WTC11 (cell line): ENCODE results near the gene IL5RA. TPM values are rescaled to one million over a fixed set of nuclear protein-coding genes. Genes with fewer than 3 reads are reported as not detected.

Source experiments
- ATAC-seq: fragments of 200-7000 bp; cut with Tn5 transposase; 2 replicates; pipeline ENCODE4 v1.10.0; 2021; ENCODE audit warnings: mild to moderate bottlenecking, moderate library complexity
- CTCF ChIA-PET: fragments of 300-600 bp; sonication (Branson Sonifier 250); formaldehyde crosslinking; loops from one replicate; lab custom pipeline; 2021; ENCODE audit warnings: antibody characterized with exemption; lab: Charles Lee
- POLR2A ChIA-PET: fragments of 350-600 bp; sonication (Branson Sonifier 250); formaldehyde crosslinking; loops from one replicate; lab custom pipeline; 2021; ENCODE audit warnings: antibody characterized with exemption; lab: Charles Lee
- DNase-seq: peaks from one replicate; pipeline ENCODE4 v3.0.0; 2021; ENCODE audit warnings: low spot score
- H3K27ac Mint-ChIP-seq: 2 replicates; pipeline ENCODE4 v1.8.0; 2021; ENCODE audit warnings: mixed read lengths
- H3K27me3 Mint-ChIP-seq: 2 replicates; pipeline ENCODE4 v1.8.0; 2021; ENCODE audit warnings: low read depth, mild to moderate bottlenecking, moderate library complexity, mixed read lengths
- H3K36me3 Mint-ChIP-seq: 2 replicates; pipeline ENCODE4 v1.8.0; 2021; ENCODE audit warnings: mixed read lengths
- H3K4me1 Mint-ChIP-seq: 2 replicates; pipeline ENCODE4 v1.8.0; 2022; ENCODE audit warnings: mixed read lengths
- H3K4me3 Mint-ChIP-seq: 2 replicates; pipeline ENCODE4 v1.8.0; 2021; ENCODE audit warnings: mild to moderate bottlenecking, moderate library complexity, mixed read lengths
- H3K9me3 Mint-ChIP-seq: 2 replicates; pipeline ENCODE4 v1.8.0; 2021; ENCODE audit warnings: mixed read lengths
- AFF4 ChIP-seq: sonication (generic); formaldehyde crosslinking; IDR thresholded peaks from 2 replicates; pipeline ENCODE4 v1.8.1; 2023; ENCODE audit warnings: mild to moderate bottlenecking, missing genetic modification reagents, borderline replicate concordance
- ATF3 ChIP-seq: sonication (generic); formaldehyde crosslinking; conservative IDR thresholded peaks from 2 replicates; pipeline ENCODE4 v1.8.1; 2022; ENCODE audit warnings: mild to moderate bottlenecking, missing genetic modification reagents
- CREB1 ChIP-seq: sonication (generic); formaldehyde crosslinking; IDR thresholded peaks from 2 replicates; pipeline ENCODE4 v1.8.0; 2023; ENCODE audit warnings: mild to moderate bottlenecking, missing genetic modification reagents
- E2F4 ChIP-seq: sonication (generic); formaldehyde crosslinking; IDR thresholded peaks from 2 replicates; pipeline ENCODE4 v1.8.1; 2022; ENCODE audit warnings: low read depth, mild to moderate bottlenecking, moderate library complexity, missing genetic modification reagents, borderline replicate concordance
- EMX1 ChIP-seq: fragments of 250-450 bp; sonication (Bioruptor Pico); IDR thresholded peaks from 2 replicates; pipeline ENCODE4 v1.8.0; 2021; ENCODE audit warnings: mild to moderate bottlenecking
- ESRRA ChIP-seq: sonication (generic); formaldehyde crosslinking; IDR thresholded peaks from 2 replicates; pipeline ENCODE4 v1.8.1; 2022; ENCODE audit warnings: mild to moderate bottlenecking, missing genetic modification reagents, borderline replicate concordance
- HMGXB4 ChIP-seq: sonication (generic); formaldehyde crosslinking; IDR thresholded peaks from 2 replicates; pipeline ENCODE4 v1.8.1; 2023; ENCODE audit warnings: mild to moderate bottlenecking, moderate library complexity, missing genetic modification reagents
- MLX ChIP-seq: sonication (generic); formaldehyde crosslinking; IDR thresholded peaks from 2 replicates; pipeline ENCODE4 v1.8.1; 2023; ENCODE audit warnings: mild to moderate bottlenecking, missing genetic modification reagents, moderate library complexity
- NFYB ChIP-seq: sonication (generic); formaldehyde crosslinking; conservative IDR thresholded peaks from 2 replicates; pipeline ENCODE4 v1.8.0; 2022; ENCODE audit warnings: low read depth, missing genetic modification reagents
- PRDM15 ChIP-seq: sonication (generic); formaldehyde crosslinking; IDR thresholded peaks from 2 replicates; pipeline ENCODE4 v1.8.0; 2022; ENCODE audit warnings: missing genetic modification reagents
- PRRX2 ChIP-seq: fragments of 250-450 bp; sonication (Bioruptor Pico); IDR thresholded peaks from 2 replicates; pipeline ENCODE4 v1.8.0; 2021; ENCODE audit warnings: mild to moderate bottlenecking
- SMAD3 ChIP-seq: sonication (generic); formaldehyde crosslinking; IDR thresholded peaks from 2 replicates; pipeline ENCODE4 v1.8.0; 2022; ENCODE audit warnings: missing genetic modification reagents, mild to moderate bottlenecking, borderline replicate concordance
- SOX15 ChIP-seq: fragments of 250-450 bp; sonication (Bioruptor Pico); IDR thresholded peaks from 2 replicates; pipeline ENCODE4 v1.9.0; 2021; ENCODE audit warnings: mild to moderate bottlenecking
- STAT6 ChIP-seq: sonication (generic); formaldehyde crosslinking; conservative IDR thresholded peaks from 2 replicates; pipeline ENCODE4 v1.8.1; 2023; ENCODE audit warnings: mild to moderate bottlenecking, low read depth, missing genetic modification reagents, moderate library complexity
- ZNF219 ChIP-seq: sonication (generic); formaldehyde crosslinking; IDR thresholded peaks from 2 replicates; pipeline ENCODE4 v1.8.0; 2023; ENCODE audit warnings: missing genetic modification reagents, mild to moderate bottlenecking, borderline replicate concordance
- ZNF416 ChIP-seq: fragments of 250-450 bp; sonication (Bioruptor Pico); IDR thresholded peaks from 2 replicates; pipeline ENCODE4 v1.9.0; 2021; ENCODE audit warnings: mild to moderate bottlenecking, inconsistent platforms
- ZNF425 ChIP-seq: fragments of 250-450 bp; sonication (Bioruptor Pico); conservative IDR thresholded peaks from 2 replicates; pipeline ENCODE4 v1.9.0; 2021; ENCODE audit warnings: mild to moderate bottlenecking
- total RNA-seq: library from RNA; stranded (reverse); gene quantifications from 3 replicates; pipeline ENCODE4 v1.2.3, GENCODE V29; 2021

IL5RA gene
- total RNA-seq, 1 experiment from 2014 or later: not detected

DNA sequence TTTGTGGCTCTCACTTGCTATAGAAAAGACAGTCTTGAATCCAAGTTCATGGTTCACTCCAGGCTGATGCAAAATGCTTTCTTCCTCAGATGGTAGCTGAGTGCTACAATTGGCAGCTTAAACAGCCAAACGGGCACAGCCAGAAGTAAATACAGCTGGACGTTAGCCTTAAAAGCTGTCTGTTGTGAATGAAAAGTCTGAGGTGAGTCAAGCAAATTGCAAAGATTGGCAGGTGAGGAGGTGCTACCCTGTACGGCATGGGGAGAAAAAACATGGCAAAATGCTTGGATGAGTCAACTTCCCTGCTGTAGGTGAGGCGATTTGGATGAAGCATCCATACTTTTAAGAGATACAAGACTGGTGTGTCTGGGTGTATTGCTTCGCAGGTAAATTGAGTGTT lies 40.5 kb downstream of the IL5RA start (continued):
- no peak for TF ChIP-seq PRDM15
- no peak for TF ChIP-seq SMAD3 (CRISPR knock-in tag)
- TF ChIP-seq CREB1 (CRISPR knock-in tag): no peak
- TF ChIP-seq EMX1: no peak
- TF ChIP-seq PRRX2 (CRISPR knock-in tag): no peak
- TF ChIP-seq ESRRA (CRISPR knock-in tag): no peak
- TF ChIP-seq, all 79 proteins: peak for 0

GRCh38 chr3:3068358-3068881 lies 41.8 kb downstream of the IL5RA start:
- POLR2A ChIA-PET: no interaction called here
- DNase-seq (no peak), ATAC-seq (no peak)
- Mint-ChIP-seq H3K4me1 (no peaks in the 10 kb centered on the region), H3K27ac (no peak overlapping the region), H3K9me3 (peaks cover 57% of the 10 kb centered on the region), H3K4me3 (no peak overlapping the region), H3K27me3 (peaks cover 2% of the 10 kb centered on the region), H3K36me3 (peaks cover 35% of the 10 kb centered on the region)
- CTCF ChIA-PET: no interaction called here
- no peak for TF ChIP-seq E2F4 (CRISPR knock-in tag)
- no peak for TF ChIP-seq ZNF425 (CRISPR knock-in tag)
- no peak for TF ChIP-seq ZNF416 (CRISPR knock-in tag)
- no peak for TF ChIP-seq AFF4 (CRISPR knock-in tag)
- no peak for TF ChIP-seq NFYB (CRISPR knock-in tag)
- TF ChIP-seq STAT6 (CRISPR knock-in tag): no peak
- no peak for TF ChIP-seq ATF3
- TF ChIP-seq SOX15 (CRISPR knock-in tag): no peak
- no peak for TF ChIP-seq HMGXB4 (CRISPR knock-in tag)
- no peak for TF ChIP-seq ZNF219 (CRISPR knock-in tag)
- no peak for TF ChIP-seq MLX (CRISPR knock-in tag)
